ENCODE data around the gene JAK1.

JAK1 gene

DNA sequence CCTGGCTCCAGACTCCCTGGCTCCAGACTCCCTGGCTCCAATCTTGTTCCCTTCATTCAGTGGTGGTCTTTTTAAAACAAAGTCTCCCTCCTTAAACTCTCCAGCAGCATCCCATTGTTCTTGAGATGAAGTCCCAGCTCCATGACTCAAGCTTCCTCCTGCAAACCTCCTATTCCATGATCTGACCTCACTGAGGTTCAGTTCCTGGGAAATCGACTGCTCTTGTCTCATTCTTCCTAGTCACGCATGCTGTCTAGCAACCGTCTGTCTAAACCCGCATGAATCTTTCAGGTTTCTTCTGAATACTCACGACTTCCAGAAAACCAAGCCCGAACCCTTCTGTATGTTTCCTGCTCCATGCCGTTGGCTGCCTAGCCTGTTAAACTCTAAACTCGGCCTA, 129.5 kb downstream of the JAK1 start:
- peaks cover 8 to 91% of the 10 kb centered on the region in 2 experiments for H3K36me3 ChIP-seq (ENCODE audit: control insufficient read depth in 2 of 2, insufficient read depth in 1 of 2, low read length in 2 of 2)
- no peak overlapping the region for H3K4me3 ChIP-seq (ENCODE audit: low read depth, low read length)
- no peak overlapping the region for H3K27ac ChIP-seq (ENCODE audit: extremely low read depth, low read depth, low read length)
- ChIA-PET CTCF (interaction anchor here (1.4 kb wide), 1 partner anchor 12 kb away, joined by 4 read pairs; no protein-coding TSS in a partner anchor), POLR2A (no interaction called here)
- no peaks in the 10 kb centered on the region for H3K9me3 ChIP-seq (ENCODE audit: control insufficient read depth, insufficient read depth, low read depth, low read length)
- H3K4me1 ChIP-seq (ENCODE audit: control insufficient read depth, insufficient read depth, low read length) = no peaks in the 10 kb centered on the region
- TF ChIP-seq ZNF585B (tag by site-specific recombination; IDR thresholded peaks at IDR 0.05) (no peak), ZBTB17 (tag by site-specific recombination; IDR thresholded peaks at IDR 0.05) (peak; percentile 73)

DNA sequence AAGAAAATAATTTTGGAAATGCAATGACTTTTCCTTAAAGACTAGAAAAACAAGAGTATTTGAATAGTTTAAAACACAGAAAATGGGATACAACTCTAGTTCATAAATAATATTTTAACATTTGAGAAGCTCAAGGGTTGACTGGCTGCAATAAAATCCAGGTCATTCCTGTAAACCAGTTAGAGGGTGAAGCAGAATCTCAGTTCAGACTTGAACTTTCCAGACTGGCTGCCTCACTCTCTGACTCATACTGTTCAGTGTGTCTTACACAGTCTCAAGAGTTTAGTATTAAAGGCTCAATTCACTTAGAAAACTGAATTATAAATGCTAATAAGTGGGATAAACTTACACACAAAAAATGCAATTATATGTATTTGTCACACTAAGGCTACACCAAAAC, 131.6 kb downstream of the JAK1 start:
- Histone ChIP-seq H3K4me3 (ENCODE audit: low read depth, low read length) (no peak overlapping the region), H3K4me1 (ENCODE audit: control insufficient read depth, insufficient read depth, low read length) (no peaks in the 10 kb centered on the region), H3K27ac (ENCODE audit: extremely low read depth, low read depth, low read length) (no peak overlapping the region), H3K9me3 (ENCODE audit: control insufficient read depth, insufficient read depth, low read depth, low read length) (no peaks in the 10 kb centered on the region), H3K36me3 (ENCODE audit: control insufficient read depth in 2 of 2, insufficient read depth in 1 of 2, low read length in 2 of 2) (peaks cover 8 to 93% of the 10 kb centered on the region in 2 experiments)
- ChIA-PET CTCF (interaction anchor here (0.6 kb wide), 1 partner anchor 564 kb away, joined by 3 read pairs; no protein-coding TSS in a partner anchor), POLR2A (no interaction called here)
- TF ChIP-seq ZNF174 (tag by site-specific recombination; IDR thresholded peaks at IDR 0.05) = no peak
- no peak for TF ChIP-seq ZNF223 (tag by site-specific recombination; IDR thresholded peaks at IDR 0.05)
- TF ChIP-seq ZNF248 (tag by site-specific recombination; IDR thresholded peaks at IDR 0.05) = no peak
- TF ChIP-seq ZNF121 (tag by site-specific recombination; IDR thresholded peaks at IDR 0.05) = no peak
- TF ChIP-seq ZNF341 (tag by site-specific recombination; IDR thresholded peaks at IDR 0.05; ENCODE audit: low read depth) = no peak
- no peak for TF ChIP-seq ZNF785 (tag by site-specific recombination; IDR thresholded peaks at IDR 0.05)
- no peak for TF ChIP-seq ZNF354C (tag by site-specific recombination; IDR thresholded peaks at IDR 0.05; ENCODE audit: borderline replicate concordance, low read depth)
- TF ChIP-seq EGR2 (tag by site-specific recombination; IDR thresholded peaks at IDR 0.05; ENCODE audit: low read depth) = no peak
- no peak for TF ChIP-seq ZNF473 (tag by site-specific recombination; IDR thresholded peaks at IDR 0.05)
- no peak for TF ChIP-seq ZNF776 (tag by site-specific recombination; IDR thresholded peaks at IDR 0.05; ENCODE audit: borderline replicate concordance)
- no peak for TF ChIP-seq ZFHX2 (tag by site-specific recombination; conservative IDR thresholded peaks at IDR 0.05)
- TF ChIP-seq ZNF76 (tag by site-specific recombination; IDR thresholded peaks at IDR 0.05; ENCODE audit: borderline replicate concordance, low read depth) = no peak
- no peak for TF ChIP-seq ZEB2 (tag by site-specific recombination; IDR thresholded peaks at IDR 0.05)

DNA sequence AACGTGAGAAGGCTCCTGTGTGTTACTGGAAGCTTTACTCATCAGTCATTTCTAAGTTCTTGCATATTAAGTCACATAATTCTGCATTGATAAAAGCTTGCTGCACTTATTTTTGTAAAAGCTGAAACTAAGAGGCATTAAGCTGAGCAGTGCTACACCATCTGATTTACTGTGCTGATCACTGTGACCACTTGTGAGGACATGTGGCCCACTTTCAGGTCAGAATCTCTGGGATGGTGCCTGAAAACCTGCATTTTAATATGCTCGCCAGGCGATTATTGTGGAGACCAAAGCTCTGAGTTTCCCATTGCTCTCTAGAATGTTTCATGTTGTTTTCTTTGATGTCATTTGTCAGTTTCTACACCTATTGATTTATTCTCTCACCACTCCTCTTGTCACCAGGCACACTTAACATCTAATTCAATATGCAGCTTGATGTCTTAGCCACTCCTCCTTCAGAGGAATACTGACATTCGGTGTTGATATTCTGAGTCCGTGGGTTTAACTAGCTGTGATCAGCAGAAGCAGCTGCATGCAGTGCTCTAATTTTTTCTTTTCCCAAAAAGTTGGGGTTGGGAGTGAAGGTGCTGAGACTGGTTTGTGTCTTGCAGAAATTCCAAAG, 136.2 kb downstream of the JAK1 start:
- CTCF ChIA-PET = interaction anchor here (0.5 to 1.4 kb wide), 3 partner anchors 161 to 560 kb away, joined by 3 to 7 read pairs (median 4); no protein-coding TSS in a partner anchor
- no peaks in the 10 kb centered on the region for H3K9me3 ChIP-seq (ENCODE audit: control insufficient read depth, insufficient read depth, low read depth, low read length)
- no peak for TF ChIP-seq ZBTB20 (tag by site-specific recombination; IDR thresholded peaks at IDR 0.05)
- TF ChIP-seq ZNF596 (tag by site-specific recombination; IDR thresholded peaks at IDR 0.05) = no peak
- no peak for TF ChIP-seq ZNF221 (tag by site-specific recombination; IDR thresholded peaks at IDR 0.05; ENCODE audit: borderline replicate concordance)
- TF ChIP-seq ZNF214 (tag by site-specific recombination; IDR thresholded peaks at IDR 0.05; ENCODE audit: borderline replicate concordance) = no peak
- TF ChIP-seq ZNF600 (tag by site-specific recombination; IDR thresholded peaks at IDR 0.05) = no peak
- TF ChIP-seq MEIS1 (CRISPR knock-in tag; IDR thresholded peaks at IDR 0.05; ENCODE audit: borderline replicate concordance) = no peak
- TF ChIP-seq YY2 (tag by site-specific recombination; IDR thresholded peaks at IDR 0.05) = no peak
- no peak for TF ChIP-seq KLF9 (tag by site-specific recombination; IDR thresholded peaks at IDR 0.05; ENCODE audit: low read depth)
- TF ChIP-seq HOXA7 (CRISPR knock-in tag; IDR thresholded peaks at IDR 0.05; ENCODE audit: borderline replicate concordance) = no peak
- no peak for TF ChIP-seq ZNF449 (tag by site-specific recombination; IDR thresholded peaks at IDR 0.05)
- TF ChIP-seq, protein P1, sequence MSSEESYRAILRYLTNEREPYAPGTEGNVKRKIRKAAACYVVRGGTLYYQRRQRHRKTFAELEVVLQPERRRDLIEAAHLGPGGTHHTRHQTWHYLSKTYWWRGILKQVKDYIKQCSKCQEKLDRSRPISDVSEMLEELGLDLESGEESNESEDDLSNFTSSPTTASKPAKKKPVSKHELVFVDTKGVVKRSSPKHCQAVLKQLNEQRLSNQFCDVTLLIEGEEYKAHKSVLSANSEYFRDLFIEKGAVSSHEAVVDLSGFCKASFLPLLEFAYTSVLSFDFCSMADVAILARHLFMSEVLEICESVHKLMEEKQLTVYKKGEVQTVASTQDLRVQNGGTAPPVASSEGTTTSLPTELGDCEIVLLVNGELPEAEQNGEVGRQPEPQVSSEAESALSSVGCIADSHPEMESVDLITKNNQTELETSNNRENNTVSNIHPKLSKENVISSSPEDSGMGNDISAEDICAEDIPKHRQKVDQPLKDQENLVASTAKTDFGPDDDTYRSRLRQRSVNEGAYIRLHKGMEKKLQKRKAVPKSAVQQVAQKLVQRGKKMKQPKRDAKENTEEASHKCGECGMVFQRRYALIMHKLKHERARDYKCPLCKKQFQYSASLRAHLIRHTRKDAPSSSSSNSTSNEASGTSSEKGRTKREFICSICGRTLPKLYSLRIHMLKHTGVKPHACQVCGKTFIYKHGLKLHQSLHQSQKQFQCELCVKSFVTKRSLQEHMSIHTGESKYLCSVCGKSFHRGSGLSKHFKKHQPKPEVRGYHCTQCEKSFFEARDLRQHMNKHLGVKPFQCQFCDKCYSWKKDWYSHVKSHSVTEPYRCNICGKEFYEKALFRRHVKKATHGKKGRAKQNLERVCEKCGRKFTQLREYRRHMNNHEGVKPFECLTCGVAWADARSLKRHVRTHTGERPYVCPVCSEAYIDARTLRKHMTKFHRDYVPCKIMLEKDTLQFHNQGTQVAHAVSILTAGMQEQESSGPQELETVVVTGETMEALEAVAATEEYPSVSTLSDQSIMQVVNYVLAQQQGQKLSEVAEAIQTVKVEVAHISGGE (tag by site-specific recombination; conservative IDR thresholded peaks at IDR 0.05; ENCODE audit: low read depth) = no peak
- TF ChIP-seq ZNF654 (tag by site-specific recombination; IDR thresholded peaks at IDR 0.05; ENCODE audit: low read depth) = no peak
- TF ChIP-seq SP3 (tag by site-specific recombination; IDR thresholded peaks at IDR 0.05) = no peak
- TF ChIP-seq ZNF121 (tag by site-specific recombination; IDR thresholded peaks at IDR 0.05) = no peak
- no peak for TF ChIP-seq GLI2 (tag by site-specific recombination; IDR thresholded peaks at IDR 0.05; ENCODE audit: borderline replicate concordance, low read depth)

More for the DNA sequence above, 136.2 kb downstream of the JAK1 start:
- Histone ChIP-seq H3K36me3 (ENCODE audit: control insufficient read depth in 2 of 2, insufficient read depth in 1 of 2, low read length in 2 of 2) (peaks cover 3 to 64% of the 10 kb centered on the region in 2 experiments; a peak in 2 of 3 replicates), H3K4me3 (ENCODE audit: low read depth, low read length) (no peak overlapping the region), H3K4me1 (ENCODE audit: control insufficient read depth, insufficient read depth, low read length) (no peaks in the 10 kb centered on the region), H3K27ac (ENCODE audit: extremely low read depth, low read depth, low read length) (no peak overlapping the region)
- POLR2A ChIA-PET = interaction anchor here (0.6 kb wide), 1 partner anchor 558 kb away, joined by 5 read pairs; no protein-coding TSS in a partner anchor

All from HEK293 (cell line).